Measurements from ENCODE around the gene CDK6. TPM values are rescaled to one million over a fixed set of nuclear protein-coding genes. Genes with fewer than 3 reads are reported as not detected.

Gene CDK6
- total and polyA plus RNA-seq, 2 of the 8 experiments (the other 6 are each of a cell fraction or from before 2014, with no cell fraction given) = 5.9 to 18.9 TPM

- Histone ChIP-seq H3K4ac (replicated peaks; ENCODE audit: insufficient read length, low read depth, low read length) (peak overlapping the region; percentile 47), H2BK15ac (ENCODE audit: low read length) (no peak overlapping the region), H3K56ac (replicated peaks; ENCODE audit: insufficient read length, low read depth, low read length) (no peak overlapping the region), H2BK120ac (replicated peaks; ENCODE audit: low read depth, low read length) (peak overlapping the region; percentile 97), H3K79me1 (ENCODE audit: low read depth, low read length) (no peaks in the 10 kb centered on the region), H2BK12ac (ENCODE audit: low read depth, low read length) (0 out of 2 replicates have a peak overlapping the region, but pooled peaks have one; percentile 3), H3K27ac (ENCODE audit: low read depth, low read length) (no peak overlapping the region), H3K4me1 (replicated peaks in 1 of 4; ENCODE audit: control insufficient read depth in 3 of 4, insufficient read depth in 4 of 4, low read length in 3 of 4) (peaks cover 3 to 20% (median 13%) of the 10 kb centered on the region in 4 experiments; a peak in 5 of 7 replicates), H3K14ac (ENCODE audit: insufficient read length) (no peak overlapping the region), H3K9me3 (ENCODE audit: insufficient read depth in 2 of 2, low read depth in 1 of 2, low read length in 1 of 2) (no peaks in the 10 kb centered on the region), H2AK5ac (ENCODE audit: low read depth, low read length) (no peak overlapping the region), H3K79me2 (ENCODE audit: control insufficient read depth in 1 of 2, insufficient read depth in 2 of 2, low read length in 2 of 2) (no peaks in the 10 kb centered on the region), H4K8ac (ENCODE audit: extremely low read depth, insufficient read depth, low read length) (no peak overlapping the region), H2BK5ac (ENCODE audit: low read depth, low read length) (no peak overlapping the region), H4K20me1 (replicated peaks in 1 of 2; ENCODE audit: control insufficient read depth in 1 of 2, insufficient read depth in 2 of 2, low read length in 2 of 2) (no peaks in the 10 kb centered on the region), H3K18ac (ENCODE audit: extremely low read depth, low read length) (no peak overlapping the region), H3K4me3 (ENCODE audit: extremely low read depth in 1 of 4, insufficient read depth in 2 of 4, low read depth in 3 of 4, low read length in 4 of 4) (no peak overlapping the region), H3K23me2 (ENCODE audit: low read depth, low read length) (no peaks in the 10 kb centered on the region; the same call in 1 of the 2 replicates), H3K23ac (ENCODE audit: insufficient read length) (no peak overlapping the region), H4K91ac (replicated peaks; ENCODE audit: insufficient read length, low read length) (no peak overlapping the region), H3K9ac (replicated peaks in 1 of 4; ENCODE audit: extremely low read depth in 1 of 4, low read depth in 3 of 4, low read length in 3 of 4) (0 out of 7 replicates have a peak overlapping the region, but pooled peaks of 1 of the 4 experiments have one; percentile 23), H2BK20ac (ENCODE audit: low read length) (peak overlapping the region; percentile 36; the same call in 1 of the 2 replicates), H3K27me3 (replicated peaks in 1 of 4; ENCODE audit: control insufficient read depth in 3 of 4, extremely low read depth in 1 of 4, insufficient read depth in 3 of 4, low read length in 3 of 4) (no peaks in the 10 kb centered on the region), H4K5ac (ENCODE audit: insufficient read length, low read depth, low read length) (peak overlapping the region; percentile 15), H2AFZ (ENCODE audit: low read length) (no peak overlapping the region), H3K36me3 (ENCODE audit: control insufficient read depth in 2 of 4, insufficient read depth in 4 of 4, low read length in 3 of 4) (no peaks in the 10 kb centered on the region), H3K4me2 (ENCODE audit: insufficient read depth in 1 of 2, low read depth in 2 of 2, low read length in 2 of 2) (no peak overlapping the region; a peak in 1 of 4 replicates)
- no peak for TF ChIP-seq NRF1 (IDR thresholded peaks at IDR 0.05; ENCODE audit: low read depth, low read length)
- TF ChIP-seq EGR1 (IDR thresholded peaks at IDR 0.05; ENCODE audit: borderline replicate concordance, low read depth, low read length) = no peak
- TF ChIP-seq, protein P1, sequence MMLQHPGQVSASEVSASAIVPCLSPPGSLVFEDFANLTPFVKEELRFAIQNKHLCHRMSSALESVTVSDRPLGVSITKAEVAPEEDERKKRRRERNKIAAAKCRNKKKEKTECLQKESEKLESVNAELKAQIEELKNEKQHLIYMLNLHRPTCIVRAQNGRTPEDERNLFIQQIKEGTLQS (IDR thresholded peaks at IDR 0.05; ENCODE audit: insufficient read depth, low read depth, low read length) = no peak
- TF ChIP-seq, protein P2, sequence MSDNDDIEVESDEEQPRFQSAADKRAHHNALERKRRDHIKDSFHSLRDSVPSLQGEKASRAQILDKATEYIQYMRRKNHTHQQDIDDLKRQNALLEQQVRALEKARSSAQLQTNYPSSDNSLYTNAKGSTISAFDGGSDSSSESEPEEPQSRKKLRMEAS (IDR thresholded peaks at IDR 0.05) = no peak
- TF ChIP-seq CHD2 (IDR thresholded peaks at IDR 0.05; ENCODE audit: low read length) = no peak
- TF ChIP-seq SIRT6 (IDR thresholded peaks at IDR 0.05; ENCODE audit: low read length) = no peak
- TF ChIP-seq KDM4A (IDR thresholded peaks at IDR 0.05; ENCODE audit: low read depth, low read length, severe bottlenecking) = no peak
- no peak for TF ChIP-seq JUN (IDR thresholded peaks at IDR 0.05; ENCODE audit: low read depth, low read length)
- no peak for TF ChIP-seq RXRA (IDR thresholded peaks at IDR 0.05; ENCODE audit: insufficient read depth, low read depth, low read length)
- TF ChIP-seq BACH1 (IDR thresholded peaks at IDR 0.05; ENCODE audit: low read length) = no peak
- TF ChIP-seq FOSL1 (IDR thresholded peaks at IDR 0.05; ENCODE audit: insufficient read depth, low read depth, low read length) = no peak
- no peak for TF ChIP-seq POLR2A (IDR thresholded peaks at IDR 0.05; ENCODE audit: control extremely low read depth in 1 of 2, low read depth in 2 of 2, low read length in 2 of 2)
- 56% methylated on average over 2 of the region's 2 CpGs; no CpG with 5 or more reads in 1 of the 2 experiments for WGBS, 2 experiments (ENCODE audit: extremely low coverage in 1 of 2, insufficient coverage in 1 of 2, insufficient read length in 1 of 2, insufficient replicate concordance in 2 of 2, low coverage in 1 of 2, low lambda C conversion rate in 2 of 2, missing lambda C conversion rate in 1 of 2)
- FAIRE-seq = no peak
- ChIA-PET POLR2A (ENCODE audit: partially characterized antibody) (no interaction called here), CTCF (ENCODE audit: partially characterized antibody) (interaction anchor here (1.5 kb wide), 1 partner anchor 74 kb away, joined by 4 read pairs; no protein-coding TSS in a partner anchor)
- DNase-seq (ENCODE audit: low read depth in 1 of 2, low spot score in 2 of 2) = no peak
These were observed 77.5 kb downstream of the CDK6 start for GRCh38 chr7:92758796-92759431.

Data from H1 (cell line).